Coronary artery (tissue), 2 donors: Measurements from ENCODE around the gene ARRDC2.
"Not testable (repeated sequence)": the region's sequence is repeated elsewhere in the genome, so short reads cannot be mapped to it uniquely, and the experiment has no call there.

Source experiments
- DNase-seq: peaks from one replicate; pipeline ENCODE4 v3.0.0-alpha.2; 2017; ENCODE audit warnings: low spot score
- H3K27ac ChIP-seq, 2 donors: fragments of 200-600 bp; sonication (generic); one replicate each; pipeline ENCODE4 v1.5.1; 2016 to 2019
- H3K4me3 ChIP-seq: fragments of 200-600 bp; sonication (generic); 2 replicates; pipeline ENCODE4 v1.5.1; 2016; ENCODE audit warnings: mild to moderate bottlenecking, moderate library complexity
- CTCF ChIP-seq: fragments of 200-600 bp; sonication (generic); IDR thresholded peaks from one replicate; pipeline ENCODE4 v1.5.1; 2019; ENCODE audit warnings: antibody characterized with exemption

ARRDC2 gene

GRCh38 chr19:17977488-17977887 lies 30.5 kb upstream of the ARRDC2 start:
- no peak for TF ChIP-seq CTCF
- no peak overlapping the region for H3K27ac ChIP-seq
- no peak overlapping the region for H3K4me3 ChIP-seq
- no peak for DNase-seq

GRCh38 chr19:17981611-17982010 lies 26.4 kb upstream of the ARRDC2 start:
- no peak for DNase-seq
- H3K27ac ChIP-seq: no peak overlapping the region
- no peak overlapping the region for H3K4me3 ChIP-seq
- no peak for TF ChIP-seq CTCF

GRCh38 chr19:17982430-17982829 lies 25.5 kb upstream of the ARRDC2 start:
- DNase-seq: no peak
- Histone ChIP-seq H3K4me3 (no peak overlapping the region), H3K27ac (no peak overlapping the region)
- no peak for TF ChIP-seq CTCF

GRCh38 chr19:17985037-17985818 lies 22.7 kb upstream of the ARRDC2 start:
- H3K27ac ChIP-seq: no peak overlapping the region
- H3K4me3 ChIP-seq: no peak overlapping the region
- no peak for DNase-seq
- TF ChIP-seq CTCF: no peak

- H3K4me3 ChIP-seq, DNase-seq, H3K27ac ChIP-seq: not testable (repeated sequence)
These were observed 21.4 kb upstream of the ARRDC2 start for GRCh38 chr19:17986569-17986968.

GRCh38 chr19:17988161-17988560 lies 19.8 kb upstream of the ARRDC2 start:
- DNase-seq: no peak
- Histone ChIP-seq H3K27ac (no peak overlapping the region), H3K4me3 (no peak overlapping the region)
- no peak for TF ChIP-seq CTCF

GRCh38 chr19:17989425-17990094 lies 18.4 kb upstream of the ARRDC2 start:
- DNase-seq: no peak
- no peak for TF ChIP-seq CTCF
- H3K27ac ChIP-seq: no peak overlapping the region
- no peak overlapping the region for H3K4me3 ChIP-seq
